Liver (tissue), 4 donors: ENCODE measurements around the gene DMWD. TPM values are rescaled to one million over a fixed set of nuclear protein-coding genes. Genes with fewer than 3 reads are reported as not detected.

Experiments
- polyA plus RNA-seq, 2 donors: library from polyadenylated mRNA; stranded (reverse) in 1 of 2; unstranded in 1 of 2; fragments of 200-250 nt in 1 of 2; fragments of >200 nt in 1 of 2; fragmentation: Nextera tagmentation in 1 of 2; extraction: Ambion mirVana in 1 of 2; gene quantifications; one replicate each; pipeline versions ENCODE4 v1.2.1 to v1.2.3, GENCODE V29; 2013 to 2015
- total RNA-seq, 2 donors: library from RNA; depleted of rRNA; stranded (reverse); fragments of >200 nt; gene quantifications; one replicate each; pipeline ENCODE4 v1.2.3, GENCODE V29; 2014
- donor health status: healthy.
- donor health status: healthy.
- donor health status: healthy.

DMWD gene
- total and polyA plus RNA-seq, 4 donors: 3.7 to 14.6 (median 8.9) TPM

Other genes starting within 250 kb of the DMWD start
- gene OPA3, start 208.0 kb downstream of the DMWD start, total RNA-seq: 1 to 10 TPM; 3.8 to 6.7 TPM
- gene OPA3, start 208.0 kb downstream of the DMWD start, polyA plus RNA-seq: 1 to 10 TPM; 5.8 to 9.4 TPM
- under 1 TPM; 0.37 to 0.84 TPM for gene GPR4, start 190.6 kb downstream of the DMWD start, total RNA-seq
- gene GPR4, start 190.6 kb downstream of the DMWD start, polyA plus RNA-seq: 1 to 10 TPM; 1.1 to 1.9 TPM
- 1 to 10 TPM; 8.5 to 9.5 TPM for gene EML2, start 153.4 kb downstream of the DMWD start, total RNA-seq
- gene EML2, start 153.4 kb downstream of the DMWD start, polyA plus RNA-seq: 10 to 100 TPM in 1 of 2 donors, 1 to 10 TPM in 1; 1.1 to 10.4 TPM
- gene GIPR, start 124.6 kb downstream of the DMWD start, total RNA-seq: under 1 TPM; 0.05 to 0.50 TPM
- under 1 TPM; 0.06 to 0.08 TPM for gene GIPR, start 124.6 kb downstream of the DMWD start, polyA plus RNA-seq
- gene SNRPD2, start 100.9 kb downstream of the DMWD start, total RNA-seq: 10 to 100 TPM; 38.6 to 71.9 TPM
- 100 to 1,000 TPM; 109 to 175 TPM for gene SNRPD2, start 100.9 kb downstream of the DMWD start, polyA plus RNA-seq
- gene QPCTL, start 100.2 kb downstream of the DMWD start, total RNA-seq: 1 to 10 TPM; 3.7 to 6.1 TPM
- gene QPCTL, start 100.2 kb downstream of the DMWD start, polyA plus RNA-seq: 1 to 10 TPM; 2.9 to 4.5 TPM
- 1 to 10 TPM; 2.9 to 4.2 TPM for gene FBXO46, start 61.9 kb downstream of the DMWD start, total RNA-seq
- gene FBXO46, start 61.9 kb downstream of the DMWD start, polyA plus RNA-seq: 1 to 10 TPM; 1.2 to 4.5 TPM
- gene MEIOSIN, start 59.4 kb downstream of the DMWD start, total RNA-seq: not detected
- gene MEIOSIN, start 59.4 kb downstream of the DMWD start, polyA plus RNA-seq: not detected
- 1 to 10 TPM; 2.7 to 5.0 TPM for gene SIX5, start 23.6 kb downstream of the DMWD start, total RNA-seq
- gene SIX5, start 23.6 kb downstream of the DMWD start, polyA plus RNA-seq: 1 to 10 TPM; 3.7 to 9.9 TPM
- 10 to 100 TPM in 1 of 2 donors, 1 to 10 TPM in 1; 6.4 to 12.5 TPM for gene DMPK, start 10.4 kb downstream of the DMWD start, total RNA-seq
- 1 to 10 TPM; 1.8 to 5.9 TPM for gene DMPK, start 10.4 kb downstream of the DMWD start, polyA plus RNA-seq
- under 1 TPM in 1 of 2 donors, not detected in 1; 0.08 TPM for gene RSPH6A, start 22.5 kb upstream of the DMWD start, total RNA-seq
- not detected for gene RSPH6A, start 22.5 kb upstream of the DMWD start, polyA plus RNA-seq
- 10 to 100 TPM; 22.2 to 26.1 TPM for gene SYMPK, start 70.3 kb upstream of the DMWD start, total RNA-seq
- 10 to 100 TPM in 1 of 2 donors, 1 to 10 TPM in 1; 5.5 to 26.0 TPM for gene SYMPK, start 70.3 kb upstream of the DMWD start, polyA plus RNA-seq
- gene FOXA3, start 71.5 kb upstream of the DMWD start, total RNA-seq: 10 to 100 TPM; 12.3 to 30.8 TPM
- 10 to 100 TPM; 11.5 to 37.1 TPM for gene FOXA3, start 71.5 kb upstream of the DMWD start, polyA plus RNA-seq
- gene IRF2BP1, start 93.3 kb upstream of the DMWD start, total RNA-seq: 10 to 100 TPM; 16.5 to 16.8 TPM
- gene IRF2BP1, start 93.3 kb upstream of the DMWD start, polyA plus RNA-seq: 10 to 100 TPM in 1 of 2 donors, 1 to 10 TPM in 1; 4.9 to 16.3 TPM
- 1 to 10 TPM in 1 of 2 donors, under 1 TPM in 1; 0.70 to 1.8 TPM for gene MYPOP, start 109.8 kb upstream of the DMWD start, total RNA-seq
- 1 to 10 TPM in 1 of 2 donors, under 1 TPM in 1; 0.90 to 3.0 TPM for gene MYPOP, start 109.8 kb upstream of the DMWD start, polyA plus RNA-seq
- gene NANOS2, start 121.9 kb upstream of the DMWD start, total RNA-seq: not detected
- not detected for gene NANOS2, start 121.9 kb upstream of the DMWD start, polyA plus RNA-seq
- gene NOVA2, start 181.0 kb upstream of the DMWD start, total RNA-seq: 1 to 10 TPM in 1 of 2 donors, under 1 TPM in 1; 0.47 to 1.6 TPM
- gene NOVA2, start 181.0 kb upstream of the DMWD start, polyA plus RNA-seq: under 1 TPM; 0.31 to 0.37 TPM
- gene CCDC61, start 202.6 kb upstream of the DMWD start, total RNA-seq: 1 to 10 TPM; 2.6 to 3.1 TPM
- gene CCDC61, start 202.6 kb upstream of the DMWD start, polyA plus RNA-seq: 1 to 10 TPM; 1.7 to 6.3 TPM
- gene PGLYRP1, start 230.2 kb upstream of the DMWD start, total RNA-seq: 10 to 100 TPM in 1 of 2 donors, under 1 TPM in 1; 0.25 to 13.9 TPM
- gene PGLYRP1, start 230.2 kb upstream of the DMWD start, polyA plus RNA-seq: 1 to 10 TPM in 1 of 2 donors, under 1 TPM in 1; 0.31 to 1.2 TPM
- gene IGFL4, start 248.2 kb upstream of the DMWD start, total RNA-seq: not detected
- not detected for gene IGFL4, start 248.2 kb upstream of the DMWD start, polyA plus RNA-seq